ENCODE data around the gene MSL1.

The MSL1 gene

DNA sequence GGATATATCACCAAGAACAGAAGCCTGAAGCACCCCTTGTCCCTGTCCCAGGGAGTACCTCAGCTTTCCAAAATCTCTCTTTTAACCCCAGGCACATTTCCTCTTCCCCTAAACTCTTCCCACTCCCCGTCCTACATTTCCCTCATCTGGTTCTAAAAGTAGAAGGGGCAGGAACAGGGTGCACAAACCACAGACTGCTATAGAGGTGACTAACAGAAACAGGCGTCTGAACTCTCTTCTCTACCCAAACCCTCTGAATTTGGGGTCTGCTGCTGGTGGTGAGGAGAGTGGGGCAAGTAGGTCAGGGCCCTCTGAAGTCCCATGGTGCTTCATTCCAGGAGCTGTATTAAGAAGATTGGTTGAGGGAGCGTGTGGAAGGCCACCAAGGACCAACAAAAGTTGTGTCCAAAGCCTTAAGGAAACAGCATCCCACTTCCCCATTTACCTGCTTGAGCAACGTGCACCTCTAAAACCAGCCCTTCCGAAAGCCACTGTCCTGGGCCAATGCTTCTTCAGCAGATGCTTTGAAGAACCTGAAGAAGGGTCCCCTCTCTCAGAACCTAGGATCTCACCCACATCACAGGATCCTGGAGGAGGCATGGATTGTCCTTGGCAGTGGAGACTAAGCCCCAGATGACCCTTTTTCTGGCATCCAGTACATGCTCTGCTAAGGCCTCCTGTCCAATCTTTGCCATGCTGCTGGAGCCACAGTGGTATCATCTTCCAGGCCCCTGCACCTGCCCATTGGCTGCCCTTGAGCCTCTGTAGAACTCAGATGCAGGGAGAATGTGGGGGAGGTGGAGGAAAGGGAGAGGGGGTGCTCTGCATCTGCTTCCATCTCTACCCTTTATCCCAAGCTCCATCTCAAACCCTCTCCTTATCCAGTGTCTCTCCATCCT is 15.7 kb upstream of the MSL1 start:
- DNase-seq, result no peak

DNA sequence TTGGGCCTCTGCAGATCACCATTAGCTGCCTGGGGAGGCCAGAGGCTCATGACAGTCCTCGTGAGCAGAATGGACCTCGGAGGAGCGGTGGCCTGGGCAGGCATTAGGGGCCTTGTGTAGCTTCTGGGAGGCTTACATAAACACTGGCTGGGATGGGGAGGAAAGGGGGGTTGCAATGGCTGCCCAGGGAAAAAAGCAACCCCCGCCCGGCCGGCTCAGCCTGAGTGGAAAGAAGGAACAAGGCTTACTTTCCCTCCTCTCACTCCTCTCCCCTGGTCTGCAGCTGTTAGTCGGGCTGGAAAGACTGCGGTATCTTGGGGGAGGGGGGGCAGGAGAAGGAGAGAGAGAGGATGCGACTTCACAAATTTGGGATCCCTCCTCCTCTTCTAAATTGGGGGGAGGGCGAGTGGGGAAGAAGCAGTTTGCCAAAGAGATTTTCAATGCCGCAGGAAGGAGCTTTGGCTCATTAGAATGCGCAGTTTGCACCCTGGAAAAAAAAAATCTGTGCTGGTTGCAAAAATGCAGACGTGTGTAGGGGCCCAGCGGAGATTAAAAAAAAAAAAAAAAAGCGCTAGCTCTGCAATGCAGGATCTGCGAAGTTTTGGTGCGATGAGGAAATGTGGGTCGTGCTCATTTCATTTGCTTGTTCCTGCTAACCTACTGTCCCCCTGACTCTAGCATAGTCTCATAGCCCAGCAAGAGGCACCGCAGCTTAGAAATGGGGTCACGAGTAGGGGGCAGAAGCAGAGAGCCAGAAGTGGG is 14.8 kb upstream of the MSL1 start:
- no peak for DNase-seq

DNA sequence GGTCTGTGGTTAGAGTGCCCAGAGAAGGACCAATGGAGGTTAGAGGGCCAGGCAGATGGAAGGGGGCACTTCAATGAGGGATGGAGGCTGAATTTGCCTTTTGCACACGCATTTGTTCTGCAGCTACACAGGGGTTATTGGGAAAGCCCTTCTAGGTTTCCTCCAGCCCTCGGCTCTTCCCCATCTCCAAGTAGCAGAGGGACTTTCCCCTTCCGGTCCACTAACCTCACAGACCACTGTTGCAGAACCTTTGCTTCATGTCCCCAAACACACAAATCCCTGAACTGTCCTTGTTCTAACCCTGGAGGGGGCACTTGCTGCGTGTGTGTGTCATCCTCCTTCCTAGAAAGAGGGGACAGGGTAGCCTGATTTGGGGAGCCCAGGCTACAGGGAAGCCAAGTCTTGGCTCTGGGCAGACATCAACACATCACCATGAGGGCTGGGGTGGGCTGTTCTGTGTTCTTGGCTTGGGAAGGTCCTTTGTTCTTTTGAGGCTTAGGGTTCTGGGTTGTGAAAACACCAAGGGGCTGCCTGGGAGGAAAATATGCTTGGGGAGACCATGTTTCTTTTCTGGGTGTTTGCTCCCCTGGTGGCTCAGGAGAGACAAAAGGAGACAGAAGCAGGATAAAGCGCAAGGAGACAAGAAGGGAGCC is 14.1 kb upstream of the MSL1 start:
- DNase-seq, result no peak

DNA sequence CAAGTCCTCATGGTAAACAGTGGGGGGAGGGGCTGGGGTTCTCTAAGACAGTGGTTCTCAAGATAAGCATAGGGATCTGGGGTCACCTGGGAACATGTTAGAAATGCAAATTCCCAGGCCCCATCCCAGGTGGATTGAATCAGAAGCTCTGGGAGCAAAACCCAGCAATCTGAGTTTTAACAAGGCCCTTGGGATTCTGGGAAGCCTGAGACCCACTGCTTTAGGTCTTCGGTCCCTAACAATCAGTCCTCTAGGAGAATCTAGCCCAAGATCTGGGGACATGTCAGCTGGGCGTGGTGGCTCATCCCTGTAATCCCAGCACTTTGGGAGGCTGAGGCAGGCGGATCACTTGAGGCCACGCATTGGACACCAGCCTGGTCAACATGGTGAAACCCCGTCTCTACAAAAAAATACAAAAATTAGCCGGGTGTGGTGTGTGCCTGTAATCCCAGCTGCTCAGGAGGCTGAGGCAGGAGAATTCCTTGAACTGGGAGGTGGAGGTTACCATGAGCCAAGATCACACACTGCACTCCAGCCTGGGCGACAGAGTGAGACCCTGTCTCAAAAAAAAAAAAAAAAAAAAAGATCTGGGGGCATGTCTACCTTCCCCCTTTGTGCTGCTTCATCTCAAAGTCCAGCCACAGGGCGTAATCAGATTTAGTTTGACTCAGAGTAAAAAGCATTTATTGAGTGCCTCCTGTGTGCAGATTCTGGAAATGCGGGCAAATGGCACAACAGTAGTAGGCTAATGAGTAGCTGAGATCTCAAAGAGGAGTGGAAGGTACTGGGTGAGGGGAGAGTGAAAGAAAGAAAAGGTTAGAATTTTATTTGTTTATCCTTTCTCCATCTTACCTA is 12.6 kb upstream of the MSL1 start:
- DNase-seq, result no peak

DNA sequence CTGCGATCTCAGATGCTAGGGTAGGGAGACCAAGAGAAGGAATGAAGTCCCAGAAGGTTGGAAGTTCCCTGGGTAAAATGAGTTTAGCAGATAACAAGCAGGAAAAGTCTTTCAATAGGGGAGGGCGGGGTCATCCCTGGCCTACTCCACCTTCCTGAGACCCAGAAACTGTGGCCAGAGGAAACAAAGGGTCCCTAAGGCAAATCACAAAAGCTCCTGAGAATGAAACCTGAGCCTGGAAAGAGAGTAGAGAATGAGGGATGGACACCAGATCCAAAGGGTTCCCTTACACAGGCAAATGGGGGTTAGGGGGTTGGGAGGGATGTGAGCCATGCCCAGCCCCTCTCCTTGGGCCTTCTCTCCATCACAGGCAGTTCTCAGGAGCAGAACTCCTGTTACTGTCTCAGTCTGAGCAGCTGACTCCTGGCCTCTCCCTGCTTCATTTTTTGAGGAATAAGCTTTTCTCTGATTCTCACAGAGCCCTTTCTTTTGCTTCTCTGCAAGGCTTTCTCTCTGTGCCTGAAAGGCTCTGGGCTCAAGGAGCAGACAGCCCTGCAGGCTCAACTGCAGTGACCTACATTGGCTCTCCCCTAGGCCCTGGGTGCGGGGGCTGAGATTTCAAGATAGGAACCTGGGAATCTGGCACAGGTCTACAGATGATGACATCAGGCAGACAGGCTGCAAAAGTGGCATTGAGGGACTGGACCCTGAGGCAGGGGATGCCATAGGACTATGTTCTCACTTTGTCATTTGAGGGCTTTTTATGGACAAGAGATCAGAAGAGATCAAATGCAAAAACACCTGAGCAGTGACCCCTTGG is 11.5 kb upstream of the MSL1 start:
- no peak for DNase-seq

DNA sequence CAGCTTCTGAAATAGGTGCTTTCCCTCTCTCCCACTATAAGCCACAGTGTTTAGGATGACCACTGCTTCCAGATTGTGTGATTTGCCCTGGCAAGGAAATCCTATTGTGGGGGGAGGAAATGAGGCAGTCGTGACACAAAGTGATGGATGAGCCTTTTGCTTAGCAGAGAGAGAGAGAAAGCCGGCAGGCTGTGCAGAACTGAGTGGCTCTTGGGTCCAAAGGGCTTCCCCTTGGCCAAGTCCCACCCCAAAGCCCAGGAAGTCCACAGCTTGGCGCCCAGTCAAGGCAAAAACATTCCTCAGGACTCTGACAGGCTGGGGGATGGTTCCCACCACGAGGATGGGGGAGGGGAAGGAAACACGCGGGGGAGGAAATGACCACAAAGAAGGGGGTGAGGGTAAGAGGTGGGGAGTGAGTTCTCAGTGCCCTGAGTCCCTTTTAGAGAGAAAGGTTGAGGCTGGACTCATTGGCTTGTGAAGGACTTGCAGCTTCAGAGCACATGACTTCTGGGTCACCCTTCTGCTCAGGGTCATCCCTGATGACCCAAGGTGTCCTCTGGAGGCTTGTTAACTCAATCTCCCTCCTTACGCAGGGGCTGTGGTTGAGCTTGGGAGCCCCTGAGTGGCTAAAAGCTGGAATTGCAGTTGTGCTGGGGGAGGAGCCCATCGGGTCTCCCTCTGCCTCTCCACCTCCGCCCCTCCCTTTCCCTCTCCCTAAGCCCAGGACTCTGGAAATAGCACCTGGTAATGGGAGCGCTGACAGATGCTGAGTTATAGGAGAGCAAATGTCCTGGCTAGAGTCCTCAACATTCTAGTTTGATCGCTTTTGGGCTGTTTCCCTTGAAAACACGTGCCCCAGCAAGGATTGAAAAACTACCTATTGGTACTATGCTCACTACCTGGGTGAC is 10.3 kb upstream of the MSL1 start:
- peak; percentile 85 for DNase-seq

DNA sequence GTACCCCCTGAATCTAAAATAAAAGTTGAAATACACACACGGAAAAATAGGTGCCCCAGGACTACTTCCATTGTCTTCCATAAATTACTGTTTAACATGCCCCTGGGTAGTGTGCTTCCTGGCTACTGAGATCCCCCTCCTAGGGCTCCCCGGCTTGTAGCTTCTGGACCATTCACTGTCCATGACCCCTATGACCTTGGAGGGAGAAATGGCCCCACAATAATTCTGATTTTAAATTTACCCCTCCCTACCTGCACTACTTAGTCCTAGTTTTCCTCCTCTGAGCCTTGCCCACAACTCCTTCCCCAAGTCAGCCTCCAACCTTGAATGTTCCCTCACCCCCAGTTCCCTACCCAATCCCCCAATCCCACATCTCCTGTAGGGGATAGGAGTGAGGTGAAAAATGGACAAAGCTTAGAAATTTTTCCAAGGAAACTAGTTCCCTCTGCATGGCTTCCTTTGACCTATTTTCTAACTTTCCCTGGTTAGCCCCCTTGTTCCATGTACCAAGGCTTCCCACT is 9.5 kb upstream of the MSL1 start:
- DNase-seq, result no peak

DNA sequence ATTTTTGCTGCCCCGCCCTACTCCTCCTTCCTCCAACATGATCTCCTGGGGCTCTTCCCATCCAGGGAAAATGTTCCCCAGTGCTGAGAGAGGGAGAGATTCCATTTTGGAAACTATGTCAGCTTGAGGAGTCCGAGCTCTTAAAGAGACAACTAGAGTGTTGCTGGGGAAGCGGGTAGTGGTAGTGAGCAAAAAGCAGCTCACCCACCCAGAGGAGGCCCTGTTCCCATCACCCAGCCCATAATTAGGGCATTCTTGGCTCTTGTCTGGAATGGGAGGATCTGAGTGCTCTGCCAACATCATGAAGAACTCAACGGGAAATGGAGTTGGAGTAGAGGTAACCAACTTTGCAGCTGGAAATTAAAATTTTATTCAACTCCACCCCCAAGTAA is 9.1 kb upstream of the MSL1 start:
- no peak for DNase-seq

DNA sequence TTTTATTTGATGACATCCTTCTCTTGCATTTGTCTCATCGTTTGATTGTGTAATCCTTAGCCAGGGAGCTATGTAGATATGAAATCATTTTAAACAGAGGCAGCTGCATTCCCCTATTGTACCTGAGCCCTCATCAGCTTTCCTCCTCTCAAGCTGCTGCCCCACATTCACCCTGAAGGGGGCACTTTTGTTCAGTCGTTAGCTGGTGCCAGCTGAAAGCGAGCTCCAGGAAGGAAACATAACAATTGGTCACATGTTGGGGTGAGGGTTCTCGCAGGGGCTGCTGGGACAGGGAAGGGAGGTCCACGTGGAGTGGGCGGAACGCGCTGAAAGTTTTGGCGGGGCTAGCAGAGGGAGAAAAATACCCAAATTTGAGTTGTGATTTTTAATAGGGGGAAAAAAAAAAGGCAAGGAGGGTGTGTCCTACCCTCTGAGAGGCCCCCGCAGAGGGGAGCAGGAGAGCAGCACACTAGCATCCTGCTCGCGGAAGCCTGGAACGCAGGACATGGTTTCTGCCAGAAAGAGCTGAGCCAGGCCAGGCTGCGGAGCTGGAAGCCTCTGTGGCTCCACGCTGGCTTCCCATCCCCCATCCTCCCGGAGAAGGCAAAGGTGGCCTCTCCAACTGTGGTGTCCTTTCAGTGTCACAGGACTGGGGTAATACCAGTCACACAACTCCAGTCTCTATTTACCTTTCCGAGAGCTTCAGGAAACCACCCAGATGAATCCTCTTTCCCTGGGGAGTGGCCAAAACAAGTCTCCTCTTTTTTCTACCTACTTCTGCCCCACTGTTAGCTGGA is 8.5 kb upstream of the MSL1 start:
- peak; percentile 87 for DNase-seq

DNA sequence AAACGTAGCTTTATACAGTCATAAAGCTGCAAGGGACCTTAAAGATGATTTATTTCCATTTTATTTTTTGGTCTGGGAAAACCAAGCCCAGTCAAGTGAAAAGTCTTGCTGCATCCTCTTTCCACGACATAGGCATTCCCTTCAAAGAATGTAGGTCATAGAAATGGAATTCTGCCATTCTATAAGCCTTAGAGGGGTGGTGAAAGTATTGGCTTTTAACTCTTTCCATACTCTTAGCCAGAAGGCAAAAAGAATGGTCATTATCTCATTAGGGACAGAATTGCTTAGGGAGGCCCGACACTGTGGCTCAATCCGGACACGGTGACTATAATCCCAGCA is 7.9 kb upstream of the MSL1 start:
- DNase-seq, result no peak

DNA sequence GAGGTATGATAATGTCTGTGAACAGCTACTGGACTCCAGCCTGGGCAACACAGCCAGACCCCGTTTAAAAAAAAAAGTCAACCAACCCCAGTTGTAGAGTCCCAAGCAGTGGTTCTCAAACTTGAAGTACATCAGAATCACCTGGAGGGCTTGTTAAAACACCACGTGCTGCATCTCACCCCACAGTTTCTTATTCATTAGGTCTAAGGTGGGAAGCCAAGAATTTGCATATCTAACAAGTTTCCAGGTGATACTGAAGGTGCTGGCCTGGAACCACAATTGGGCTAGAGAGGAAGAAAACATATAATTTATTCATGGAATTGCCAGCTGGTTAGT is 6.7 kb upstream of the MSL1 start:
- no peak for DNase-seq

DNA sequence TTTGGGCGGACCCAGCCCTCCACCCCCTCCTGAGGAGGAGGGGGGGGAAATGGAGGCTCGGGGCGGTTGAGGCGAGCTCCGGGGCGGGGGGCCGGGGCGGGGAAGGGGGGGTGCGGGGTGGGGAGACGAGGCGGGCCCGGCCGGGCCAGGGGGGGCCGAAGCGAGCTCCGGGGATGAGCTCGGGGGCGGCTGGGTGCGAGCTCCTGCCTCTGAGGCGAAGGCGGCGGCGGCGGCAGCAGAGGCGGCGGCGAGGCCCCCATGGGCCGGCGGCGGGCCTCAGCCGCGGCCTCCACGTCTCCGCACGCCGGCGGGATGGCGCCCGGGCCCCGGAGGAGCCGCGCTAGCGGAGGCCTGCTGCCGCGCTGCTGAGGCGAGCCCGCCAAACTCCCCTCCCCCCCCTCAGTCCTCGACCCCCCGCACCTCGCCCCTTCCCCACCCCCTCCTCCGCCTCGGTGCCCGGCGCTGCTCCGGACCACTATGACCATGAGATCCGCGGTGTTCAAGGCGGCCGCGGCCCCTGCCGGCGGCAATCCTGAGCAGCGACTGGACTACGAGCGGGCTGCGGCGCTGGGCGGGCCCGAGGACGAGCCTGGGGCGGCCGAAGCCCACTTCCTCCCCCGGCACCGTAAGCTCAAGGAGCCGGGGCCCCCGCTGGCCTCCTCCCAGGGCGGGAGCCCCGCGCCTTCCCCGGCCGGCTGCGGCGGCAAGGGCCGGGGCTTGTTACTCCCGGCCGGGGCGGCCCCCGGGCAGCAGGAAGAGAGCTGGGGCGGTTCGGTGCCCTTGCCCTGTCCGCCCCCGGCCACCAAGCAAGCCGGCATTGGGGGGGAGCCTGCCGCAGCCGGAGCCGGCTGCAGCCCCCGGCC is 596 bp downstream of the MSL1 start:
- no peak for DNase-seq

DNA sequence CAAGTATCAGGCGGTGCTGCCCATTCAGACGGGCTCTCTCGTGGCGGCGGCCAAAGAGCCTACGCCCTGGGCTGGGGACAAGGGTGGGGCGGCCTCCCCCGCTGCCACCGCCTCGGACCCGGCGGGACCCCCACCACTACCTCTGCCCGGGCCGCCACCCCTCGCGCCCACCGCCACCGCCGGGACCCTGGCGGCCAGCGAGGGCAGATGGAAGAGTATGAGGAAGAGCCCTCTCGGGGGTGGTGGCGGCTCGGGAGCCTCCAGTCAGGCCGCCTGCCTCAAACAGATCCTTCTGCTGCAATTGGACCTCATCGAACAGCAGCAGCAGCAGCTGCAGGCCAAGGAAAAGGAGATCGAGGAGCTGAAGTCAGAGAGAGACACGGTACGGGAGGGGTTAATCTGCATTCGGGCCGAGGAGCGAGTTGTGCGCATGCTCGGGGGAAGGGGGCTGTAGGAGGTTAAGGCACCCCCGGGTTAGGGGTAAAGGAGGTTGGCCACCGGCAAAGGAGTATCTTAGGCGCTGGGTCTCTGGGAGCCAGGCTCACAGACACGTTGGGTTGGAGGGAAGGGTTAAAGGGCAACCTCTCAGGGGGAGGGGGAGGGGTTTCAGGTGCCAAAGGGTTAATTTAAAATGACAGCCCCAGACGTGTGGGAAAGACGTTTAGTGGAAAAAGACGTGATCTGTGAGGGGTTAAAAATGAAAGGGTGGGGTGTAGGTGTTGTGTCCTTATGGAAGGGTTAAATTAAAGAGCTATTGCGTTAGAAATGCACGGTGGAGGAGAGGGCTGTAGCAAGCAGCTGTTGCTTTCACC is 1.4 kb downstream of the MSL1 start:
- no peak for DNase-seq

DNA sequence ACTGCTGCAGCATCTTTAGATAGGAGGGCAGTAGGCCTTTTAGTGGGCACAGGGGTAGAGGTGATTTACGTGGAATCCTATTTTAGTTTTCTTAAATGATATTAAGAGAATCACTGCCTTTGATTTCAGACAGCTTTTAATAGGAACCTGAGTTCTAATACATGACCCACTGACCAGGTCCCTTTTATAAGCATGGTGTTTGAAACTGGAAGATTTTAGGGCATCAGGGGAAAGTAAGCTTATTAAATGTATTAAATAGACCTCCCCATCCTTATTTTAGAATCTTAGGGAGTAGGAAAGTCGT is 2.0 kb downstream of the MSL1 start:
- DNase-seq, result no peak

DNA sequence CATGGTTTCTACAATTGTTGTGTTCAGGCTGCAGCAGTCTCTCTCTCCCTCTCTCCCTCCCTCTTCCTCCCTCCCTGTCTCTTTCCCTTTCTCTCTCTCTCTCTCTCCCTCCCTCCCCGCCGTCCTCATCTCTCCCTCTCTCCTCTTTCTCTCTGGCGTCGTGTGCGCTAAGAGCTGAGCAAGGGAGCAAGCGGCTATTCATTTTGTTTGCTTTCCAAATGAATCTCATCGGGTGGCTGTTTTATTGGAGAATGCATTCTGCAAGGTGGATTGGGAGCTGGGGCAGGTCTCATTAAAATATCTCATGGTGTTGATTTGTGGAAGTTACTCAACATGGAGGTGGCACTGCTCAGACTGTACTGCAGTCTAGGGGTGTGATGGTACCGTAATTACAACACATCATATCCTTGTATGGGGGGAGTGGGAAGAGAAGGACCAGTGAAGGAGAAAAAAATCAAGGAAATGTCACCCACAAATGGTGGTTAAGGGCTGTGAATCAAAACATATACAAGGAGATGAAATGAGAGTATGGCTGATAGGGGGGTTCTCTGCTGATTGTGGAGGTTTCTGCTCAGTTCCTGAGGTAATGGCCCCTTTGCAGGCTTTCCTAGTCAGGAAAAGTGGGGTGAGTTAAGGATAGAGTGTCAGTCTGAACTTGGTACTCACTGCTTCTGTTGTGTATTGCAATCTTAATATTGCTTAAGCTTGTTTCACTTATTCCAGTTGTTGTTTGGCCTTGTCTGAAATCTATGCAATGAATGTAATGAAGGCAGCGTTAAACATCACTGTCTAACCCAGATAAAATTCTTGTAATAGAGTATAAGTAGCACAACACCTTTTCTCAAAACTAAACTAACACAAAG is 2.7 kb downstream of the MSL1 start:
- no peak for DNase-seq

DNA sequence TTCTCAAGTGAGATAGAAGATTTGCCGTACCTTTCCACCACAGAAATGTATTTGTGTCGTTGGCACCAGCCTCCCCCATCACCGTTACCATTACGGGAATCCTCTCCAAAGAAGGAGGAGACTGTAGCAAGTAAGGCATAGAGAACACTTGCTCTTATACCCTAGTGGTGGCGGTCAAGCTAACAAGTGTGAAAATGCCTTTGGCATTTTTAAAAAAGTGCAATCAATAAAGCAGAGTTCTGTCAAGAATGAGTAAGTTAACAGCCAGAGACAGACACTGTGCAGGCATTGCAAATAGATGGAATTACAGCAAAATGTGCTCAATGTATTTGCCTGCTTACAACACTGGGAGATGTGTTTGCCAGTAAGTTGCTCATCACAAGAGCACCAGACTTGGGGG is 7.7 kb downstream of the MSL1 start:
- no peak for DNase-seq

DNA sequence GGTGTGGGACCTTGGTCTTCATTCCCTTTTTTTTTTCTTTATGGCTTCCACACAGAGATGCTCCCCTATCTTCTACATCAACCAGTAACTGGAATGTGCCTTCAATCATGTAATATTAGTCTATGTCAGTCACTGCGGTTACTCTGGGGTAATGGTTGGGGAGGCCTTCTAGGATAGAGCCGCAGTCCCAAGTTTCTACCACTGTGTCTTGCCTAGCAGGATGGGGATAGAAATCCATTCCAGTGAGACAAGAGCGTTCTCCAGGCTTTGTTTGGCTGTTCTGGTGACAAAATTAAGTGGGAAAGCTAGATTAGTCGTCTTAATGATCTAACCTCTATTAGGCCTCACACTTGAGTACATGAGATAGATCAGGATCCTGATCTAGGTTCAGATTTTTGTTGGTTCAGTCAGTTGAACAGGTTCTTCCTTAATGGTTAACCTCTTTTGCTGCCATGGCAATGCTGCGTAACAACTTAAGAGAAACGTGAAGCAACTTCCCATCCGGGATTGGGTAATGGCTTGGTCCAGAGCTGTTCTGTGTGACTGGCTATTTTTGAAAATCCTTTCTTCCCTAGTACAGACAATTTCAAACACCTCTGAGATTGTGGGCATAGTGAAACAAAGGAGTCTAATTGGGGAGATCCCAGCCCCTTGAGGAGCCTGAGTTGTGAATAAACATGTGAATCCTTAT is 8.7 kb downstream of the MSL1 start:
- DNase-seq, result no peak
